GM18511 (cell line): Measurements from ENCODE around the gene FAR1.

Source experiments
- ATAC-seq: cut with Tn5 transposase; IDR thresholded peaks from one replicate; pipeline ENCODE4 v1.9.1; 2021; ENCODE audit warnings: mild to moderate bottlenecking, moderate library complexity; ENCODE audit not compliant: unreplicated experiment

The FAR1 gene

DNA sequence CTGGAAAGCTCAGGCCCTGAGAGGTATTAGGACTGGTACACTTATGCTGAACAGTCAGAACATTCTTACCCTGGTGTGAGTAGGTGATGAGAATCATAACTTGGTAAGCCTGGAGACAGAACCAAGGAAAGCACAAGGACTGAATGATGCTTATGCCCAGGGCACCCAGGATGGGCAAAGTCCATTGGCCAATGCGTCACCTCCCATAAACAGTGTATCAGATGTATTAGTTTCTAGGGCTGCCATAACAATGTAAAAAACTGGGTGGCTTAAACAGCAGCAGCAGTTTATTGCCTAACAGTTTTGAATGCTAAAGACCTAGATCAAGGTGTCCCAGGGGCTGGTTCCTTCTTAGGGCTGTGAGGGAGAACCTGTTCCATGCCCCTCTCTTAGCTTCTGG, 107.0 kb downstream of the FAR1 start:
- ATAC-seq = no peak

DNA sequence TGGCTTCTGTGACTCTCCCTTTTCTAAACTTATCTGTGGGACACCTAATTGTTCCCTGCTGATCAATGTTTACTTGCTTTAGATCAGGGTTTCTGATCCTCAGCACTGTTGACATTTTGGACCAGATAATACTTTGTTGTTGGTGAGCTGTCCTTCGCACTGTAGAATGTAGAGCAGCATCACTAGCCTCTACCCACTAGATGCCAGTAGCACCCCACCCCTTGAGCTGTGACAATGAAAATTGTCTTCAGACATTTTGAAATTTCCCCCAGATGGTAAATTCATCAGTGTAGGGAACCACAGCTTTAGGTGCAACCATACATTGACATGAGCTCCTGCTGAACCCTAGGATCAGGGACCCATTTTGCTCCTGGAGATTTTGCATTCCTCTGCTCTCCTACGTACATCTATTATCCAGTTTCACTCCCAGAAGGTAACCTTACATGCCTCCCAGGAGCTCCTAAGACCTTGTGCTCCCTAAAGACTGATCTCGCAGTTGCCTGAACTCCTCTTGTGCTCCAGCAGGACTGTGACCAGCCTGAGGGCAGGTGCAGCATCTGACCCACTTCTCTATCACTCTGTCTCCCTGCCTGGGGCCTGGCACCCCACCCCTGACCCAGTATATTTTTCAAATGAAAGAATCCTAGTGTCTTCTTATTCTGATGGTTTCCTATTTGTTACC, 107.8 kb downstream of the FAR1 start:
- no peak for ATAC-seq

DNA sequence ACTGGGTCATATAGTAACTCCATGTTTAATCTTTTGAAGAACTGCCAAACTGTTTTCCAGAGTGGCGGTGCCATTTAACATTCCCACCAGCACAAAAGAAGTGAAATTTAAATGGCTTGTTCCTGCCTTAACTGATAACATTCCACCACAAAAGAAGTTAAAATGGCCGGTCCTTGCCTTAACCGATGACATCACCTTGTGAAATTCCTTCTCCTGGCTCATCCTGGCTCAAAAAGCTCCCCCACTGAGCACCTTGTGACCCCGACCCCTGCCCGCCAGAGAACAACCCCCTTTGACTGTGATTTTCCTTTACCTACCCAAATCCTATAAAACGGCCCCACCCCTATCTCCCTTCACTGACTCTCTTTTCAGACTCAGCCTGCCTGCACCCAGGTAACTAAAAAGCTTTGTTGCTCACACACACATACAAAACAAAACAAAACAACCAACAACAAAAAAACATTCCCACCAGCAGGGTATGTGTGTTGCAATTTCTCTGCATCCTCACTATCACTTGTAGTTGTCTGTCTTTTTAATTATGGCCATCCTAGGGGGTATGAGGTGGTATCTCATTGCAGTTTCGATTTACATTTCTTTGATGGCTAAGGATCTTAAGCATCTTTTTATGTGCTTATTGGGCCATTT, 109.0 kb downstream of the FAR1 start:
- ATAC-seq = no peak

DNA sequence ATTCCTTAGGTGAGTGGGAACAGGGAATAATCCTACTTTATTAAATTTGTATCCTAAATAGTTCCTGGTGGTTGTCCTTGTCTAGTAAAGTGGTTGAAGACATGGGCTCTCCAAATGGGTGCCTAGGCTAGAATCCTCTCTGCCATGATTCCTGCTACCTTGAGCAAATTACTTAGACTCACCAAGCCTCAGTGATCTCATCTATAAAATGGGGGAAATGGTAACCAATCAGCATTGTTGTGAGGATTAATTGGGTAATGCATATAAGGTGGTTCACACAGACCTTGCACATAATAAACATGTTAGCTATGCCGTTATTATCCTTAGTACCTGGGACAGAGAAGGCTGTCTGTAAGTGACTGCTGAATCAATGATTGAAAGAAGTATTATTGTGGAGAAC, 109.9 kb downstream of the FAR1 start:
- no peak for ATAC-seq

DNA sequence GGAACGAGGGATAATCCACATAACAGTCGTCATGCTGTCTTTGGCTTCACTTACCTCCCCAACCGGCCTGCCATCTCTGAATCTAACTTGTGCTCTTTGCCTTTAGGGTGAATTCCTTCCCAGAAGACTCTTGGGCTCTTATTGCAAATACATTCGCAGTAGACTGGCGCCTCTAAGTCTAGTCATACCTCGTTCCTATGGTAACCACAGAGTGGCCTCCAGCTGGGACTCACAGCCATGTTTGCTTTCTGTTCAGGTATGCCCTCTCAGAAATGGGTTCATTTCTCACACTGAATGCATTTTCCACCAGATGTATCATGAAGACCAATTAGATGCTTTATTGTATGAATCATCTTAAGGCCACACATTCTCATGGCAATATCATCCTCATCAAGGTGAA, 112.7 kb downstream of the FAR1 start:
- no peak for ATAC-seq
